Jurkat, Clone E6-1 (cell line): ENCODE results near the gene SRSF2.
"Not testable (repeated sequence)": the region's sequence is repeated elsewhere in the genome, so short reads cannot be mapped to it uniquely, and the experiment has no call there.

Experiments used
- DNase-seq: peaks from one replicate; pipeline ENCODE4 v3.0.0-alpha.2; 2011; ENCODE audit warnings: low read depth, low spot score
- H3K4me3 ChIP-seq: 2 replicates; pipeline ENCODE4 v1.5.1; 2011; ENCODE audit warnings: mild to moderate bottlenecking, low read length, control low read depth, moderate library complexity

The SRSF2 gene

GRCh38 chr17:76725580-76726230 is 11.4 kb downstream of the SRSF2 start:
- DNase-seq, result no peak
- peak overlapping the region; percentile 84 for H3K4me3 ChIP-seq

- no peak for DNase-seq
- H3K4me3 ChIP-seq, result no peak overlapping the region
These were observed 13.3 kb downstream of the SRSF2 start for GRCh38 chr17:76723812-76724211.

- H3K4me3 ChIP-seq, DNase-seq: not testable (repeated sequence)
These were observed 14.2 kb downstream of the SRSF2 start for GRCh38 chr17:76722977-76723376.

- no peak for DNase-seq
- no peak overlapping the region for H3K4me3 ChIP-seq
These were observed 14.9 kb downstream of the SRSF2 start for GRCh38 chr17:76722279-76722678.

- DNase-seq, result no peak
- H3K4me3 ChIP-seq, result no peak overlapping the region
These were observed 15.7 kb downstream of the SRSF2 start for GRCh38 chr17:76721463-76721862.

- no peak for DNase-seq
These were observed 16.2 kb downstream of the SRSF2 start for GRCh38 chr17:76720941-76721340.

GRCh38 chr17:76720211-76720610 is 16.9 kb downstream of the SRSF2 start:
- DNase-seq, result no peak
- H3K4me3 ChIP-seq, result no peak overlapping the region

More at GRCh38 chr17:76720941-76721340, 16.2 kb downstream of the SRSF2 start:
- H3K4me3 ChIP-seq, result no peak overlapping the region

GRCh38 chr17:76718516-76718915 is 18.6 kb downstream of the SRSF2 start:
- no peak overlapping the region for H3K4me3 ChIP-seq
- no peak for DNase-seq

- H3K4me3 ChIP-seq, result peak overlapping the region; percentile 39
- no peak for DNase-seq
These were observed 20.3 kb downstream of the SRSF2 start for GRCh38 chr17:76716839-76717215.

- peak; percentile 97 for DNase-seq
- H3K4me3 ChIP-seq, result peak overlapping the region; percentile 39
These were observed 20.8 kb downstream of the SRSF2 start for GRCh38 chr17:76716146-76716838.

- H3K4me3 ChIP-seq, result peak overlapping the region; percentile 18; the same call in 1 of the 2 replicates
- DNase-seq, result no peak
These were observed 21.7 kb downstream of the SRSF2 start for GRCh38 chr17:76715496-76715830.

- no peak for DNase-seq
- peak overlapping the region; percentile 18; the same call in 1 of the 2 replicates for H3K4me3 ChIP-seq
These were observed 22.2 kb downstream of the SRSF2 start for GRCh38 chr17:76714822-76715495.

- DNase-seq, result no peak
- H3K4me3 ChIP-seq, result no peak overlapping the region
These were observed 22.8 kb downstream of the SRSF2 start for GRCh38 chr17:76714336-76714735.

GRCh38 chr17:76713765-76714164 is 23.4 kb downstream of the SRSF2 start:
- no peak overlapping the region for H3K4me3 ChIP-seq
- DNase-seq, result no peak

- DNase-seq, H3K4me3 ChIP-seq: not testable (repeated sequence)
These were observed 24.8 kb downstream of the SRSF2 start for GRCh38 chr17:76712321-76712720.

GRCh38 chr17:76710863-76711611 is 26.1 kb downstream of the SRSF2 start, which contains the start of gene MXRA7:
Gene MXRA7 (minus strand): TSS chr17:76710965. CDS start chr17:76710946, 19 bp downstream.
- DNase-seq, result no peak
- peak within 1 kb of the TSS; percentile 49 for H3K4me3 ChIP-seq

GRCh38 chr17:76709951-76710862 is 26.9 kb downstream of the SRSF2 start:
- H3K4me3 ChIP-seq, result peak overlapping the region; percentile 49
- not testable (repeated sequence) for DNase-seq

- H3K4me3 ChIP-seq, result no peak overlapping the region
- DNase-seq, result no peak
These were observed 27.8 kb downstream of the SRSF2 start for GRCh38 chr17:76709077-76709950.
